ENCODE measurements around the gene FAM169A.
A peak's percentile ranks its signal among the peaks of the same experiment; 100 is the strongest.
"Not testable (repeated sequence)": the region's sequence is repeated elsewhere in the genome, so short reads cannot be mapped to it uniquely, and the experiment has no call there.

Gene FAM169A

GRCh38 chr5:74778609-74779008, 87.6 kb downstream of the FAM169A start:
- ATAC-seq: no peak
- Mint-ChIP-seq H3K27me3 (no peaks in the 10 kb centered on the region), H3K36me3 (peaks cover 6% of the 10 kb centered on the region), H3K9me3 (no peaks in the 10 kb centered on the region), H3K27ac (no peak overlapping the region), H3K4me3 (no peak overlapping the region), H3K4me1 (no peaks in the 10 kb centered on the region)

- no peak overlapping the region for H3K4me3 Mint-ChIP-seq
- peaks cover 6% of the 10 kb centered on the region for H3K4me1 Mint-ChIP-seq
- H3K27ac Mint-ChIP-seq: no peak overlapping the region
- no peaks in the 10 kb centered on the region for H3K9me3 Mint-ChIP-seq
- H3K27me3 Mint-ChIP-seq: no peaks in the 10 kb centered on the region
- H3K36me3 Mint-ChIP-seq: peaks cover 25% of the 10 kb centered on the region
- no peak for ATAC-seq
Measured at GRCh38 chr5:74772359-74772758, 93.8 kb downstream of the FAM169A start.

DNA sequence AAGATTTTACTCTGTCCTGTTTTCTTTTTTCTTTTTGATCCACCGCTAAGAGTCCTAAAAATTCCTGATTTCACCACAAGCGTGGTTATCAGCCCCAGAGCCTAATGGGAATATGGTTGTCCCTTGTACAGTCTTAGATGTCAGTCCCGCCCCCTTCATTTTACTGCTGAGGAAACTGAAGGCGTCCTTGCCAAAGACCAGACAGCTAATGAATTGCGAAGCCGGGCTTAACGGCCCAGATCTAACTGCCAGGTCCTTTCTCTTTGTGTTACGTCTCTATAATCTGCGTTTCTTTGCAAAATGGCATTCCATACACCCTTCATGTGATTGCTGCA, 98.6 kb downstream of the FAM169A start:
- Mint-ChIP-seq H3K36me3 (peaks cover 15% of the 10 kb centered on the region), H3K4me1 (peaks cover 15% of the 10 kb centered on the region), H3K27ac (peak overlapping the region; percentile 93), H3K27me3 (no peaks in the 10 kb centered on the region), H3K9me3 (no peaks in the 10 kb centered on the region), H3K4me3 (peak overlapping the region; percentile 99)
- ATAC-seq: peak; percentile 37

- Mint-ChIP-seq H3K4me1 (peaks cover 15% of the 10 kb centered on the region), H3K9me3 (no peaks in the 10 kb centered on the region), H3K27me3 (no peaks in the 10 kb centered on the region), H3K27ac (peak within 1 kb of the TSS; percentile 93), H3K36me3 (peaks cover 18% of the 10 kb centered on the region), H3K4me3 (peak within 1 kb of the TSS; percentile 99)
- ATAC-seq: peak; percentile 96
Measured at GRCh38 chr5:74766849-74767578, 99.2 kb downstream of the FAM169A start, which contains the start of the genes GFM2 and NSA2. TSS of gene GFM2 (minus strand) at chr5:74767117. CDS start at chr5:74763742, 3,375 bp downstream. TSS of gene NSA2 (plus strand) at chr5:74767249. CDS start at chr5:74767361, 112 bp downstream.

GRCh38 chr5:74766418-74766848, 99.8 kb downstream of the FAM169A start:
- Mint-ChIP-seq H3K4me3 (peak overlapping the region; percentile 99), H3K27me3 (no peaks in the 10 kb centered on the region), H3K9me3 (no peaks in the 10 kb centered on the region), H3K36me3 (peaks cover 22% of the 10 kb centered on the region), H3K27ac (peak overlapping the region; percentile 93), H3K4me1 (peaks cover 21% of the 10 kb centered on the region)
- ATAC-seq: peak; percentile 72

- ATAC-seq: no peak
- H3K4me3 Mint-ChIP-seq: peak overlapping the region; percentile 99
- H3K27me3 Mint-ChIP-seq: no peaks in the 10 kb centered on the region
- H3K27ac Mint-ChIP-seq: peak overlapping the region; percentile 93
- H3K9me3 Mint-ChIP-seq: no peaks in the 10 kb centered on the region
- peaks cover 26% of the 10 kb centered on the region for H3K4me1 Mint-ChIP-seq
- H3K36me3 Mint-ChIP-seq: peaks cover 22% of the 10 kb centered on the region
Measured at GRCh38 chr5:74765929-74766328, 100.3 kb downstream of the FAM169A start.

DNA sequence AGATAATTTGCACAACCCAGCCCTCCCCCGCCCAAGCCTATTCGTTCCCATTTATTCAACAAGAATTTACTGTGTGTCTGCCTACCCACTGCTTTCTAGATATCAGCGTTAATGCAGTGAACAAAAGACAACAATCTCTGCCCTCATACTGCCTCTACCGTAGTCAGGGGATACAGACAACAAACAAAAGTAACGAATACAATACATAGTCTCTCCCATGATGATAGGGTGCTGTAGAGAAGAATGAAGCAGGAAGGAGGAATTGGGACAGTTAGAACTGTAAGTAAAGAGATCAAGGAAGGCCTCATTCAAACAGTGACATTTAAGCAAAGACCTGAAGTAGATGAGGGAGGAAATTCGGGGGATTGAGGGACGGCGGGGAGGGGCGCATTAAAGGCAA, 101.0 kb downstream of the FAM169A start:
- no peaks in the 10 kb centered on the region for H3K27me3 Mint-ChIP-seq
- peak overlapping the region; percentile 59 for H3K27ac Mint-ChIP-seq
- no peaks in the 10 kb centered on the region for H3K9me3 Mint-ChIP-seq
- H3K4me1 Mint-ChIP-seq: peaks cover 33% of the 10 kb centered on the region
- H3K36me3 Mint-ChIP-seq: peaks cover 22% of the 10 kb centered on the region
- no peak for ATAC-seq
- peak overlapping the region; percentile 66 for H3K4me3 Mint-ChIP-seq

DNA sequence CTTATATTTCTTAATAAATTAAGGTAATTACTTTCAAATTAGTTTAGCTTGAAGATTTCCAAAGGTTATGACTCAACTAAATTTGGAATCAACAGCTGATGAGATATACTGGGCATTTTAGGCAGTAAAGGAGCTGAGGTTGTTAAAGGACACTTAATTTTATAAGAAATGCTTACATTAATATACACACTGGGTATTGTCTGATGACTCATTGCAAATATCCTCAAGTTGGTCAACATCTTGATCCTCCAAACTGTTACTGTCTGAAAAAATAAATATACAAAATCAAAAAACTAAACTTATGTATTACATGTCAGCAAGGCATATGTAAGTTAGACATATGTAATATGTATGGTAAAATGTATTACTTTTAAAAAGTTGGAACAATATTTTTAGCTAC, 102.7 kb downstream of the FAM169A start:
- Mint-ChIP-seq H3K9me3 (no peaks in the 10 kb centered on the region), H3K27ac (no peak overlapping the region), H3K36me3 (peaks cover 22% of the 10 kb centered on the region), H3K27me3 (no peaks in the 10 kb centered on the region), H3K4me3 (no peak overlapping the region), H3K4me1 (peaks cover 35% of the 10 kb centered on the region)
- ATAC-seq: no peak

DNA sequence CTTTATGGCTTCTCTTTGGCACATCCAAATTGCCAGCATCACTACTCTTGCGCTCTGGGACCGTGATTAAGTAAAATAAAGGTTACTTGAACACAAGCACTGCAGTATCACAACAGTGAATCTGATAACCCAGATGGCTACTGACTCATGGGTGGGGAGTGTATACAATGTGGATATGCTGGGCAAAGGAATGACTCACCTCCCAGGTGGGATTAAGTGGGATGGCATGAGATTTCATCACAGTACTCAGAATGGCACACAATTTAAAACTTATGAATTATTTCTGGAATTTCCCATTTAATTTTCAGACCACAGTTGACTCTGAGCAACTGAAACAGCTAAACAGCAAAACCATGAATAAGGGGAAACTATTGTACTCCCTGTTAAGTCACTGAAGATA, 103.6 kb downstream of the FAM169A start:
- no peak for ATAC-seq
- H3K9me3 Mint-ChIP-seq: no peaks in the 10 kb centered on the region
- peaks cover 30% of the 10 kb centered on the region for H3K4me1 Mint-ChIP-seq
- H3K4me3 Mint-ChIP-seq: no peak overlapping the region
- H3K36me3 Mint-ChIP-seq: peaks cover 29% of the 10 kb centered on the region
- no peak overlapping the region for H3K27ac Mint-ChIP-seq
- no peaks in the 10 kb centered on the region for H3K27me3 Mint-ChIP-seq

DNA sequence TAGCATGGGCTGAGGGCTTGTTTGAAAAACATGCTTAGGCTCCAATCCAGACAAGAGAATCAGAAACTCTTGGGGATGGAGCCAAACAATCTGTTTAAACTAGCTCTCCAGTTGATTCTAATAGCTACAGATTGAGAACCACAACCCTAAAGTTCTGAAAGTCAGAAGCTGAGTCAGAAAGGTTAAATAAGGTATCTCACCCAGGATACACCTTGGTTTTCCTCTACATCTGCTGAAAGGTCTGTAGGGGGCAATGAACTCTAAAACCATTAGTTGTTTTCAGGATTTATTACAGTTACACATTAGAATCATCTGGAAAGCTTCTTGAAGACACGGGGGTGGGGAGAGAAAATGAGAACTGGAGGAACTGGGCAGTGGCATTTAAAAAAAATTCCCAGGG, 104.9 kb downstream of the FAM169A start:
- Mint-ChIP-seq H3K4me3 (no peak overlapping the region), H3K9me3 (peaks cover 5% of the 10 kb centered on the region), H3K27me3 (no peaks in the 10 kb centered on the region), H3K36me3 (peaks cover 37% of the 10 kb centered on the region), H3K27ac (no peak overlapping the region), H3K4me1 (peaks cover 30% of the 10 kb centered on the region)
- ATAC-seq: no peak

- not testable (repeated sequence) for H3K27me3 Mint-ChIP-seq, H3K9me3 Mint-ChIP-seq, H3K27ac Mint-ChIP-seq, H3K4me1 Mint-ChIP-seq, ATAC-seq, H3K4me3 Mint-ChIP-seq
- H3K36me3 Mint-ChIP-seq: peaks cover 76% of the 10 kb centered on the region
Measured at GRCh38 chr5:74748742-74749141, 117.4 kb downstream of the FAM169A start.

GRCh38 chr5:74738406-74738805, 127.8 kb downstream of the FAM169A start:
- Mint-ChIP-seq H3K9me3 (no peaks in the 10 kb centered on the region), H3K27ac (no peak overlapping the region), H3K36me3 (peaks cover 54% of the 10 kb centered on the region), H3K4me3 (no peak overlapping the region), H3K27me3 (no peaks in the 10 kb centered on the region), H3K4me1 (no peaks in the 10 kb centered on the region)
- ATAC-seq: no peak

GRCh38 chr5:74736759-74737158, 129.4 kb downstream of the FAM169A start:
- Mint-ChIP-seq H3K36me3 (peaks cover 62% of the 10 kb centered on the region), H3K27ac (no peak overlapping the region), H3K4me3 (no peak overlapping the region), H3K9me3 (no peaks in the 10 kb centered on the region), H3K27me3 (no peaks in the 10 kb centered on the region), H3K4me1 (no peaks in the 10 kb centered on the region)
- no peak for ATAC-seq
